Measurements from ENCODE around the gene PLPPR2. TPM values are rescaled to one million over a fixed set of nuclear protein-coding genes. Genes with fewer than 3 reads are reported as not detected.

Gene PLPPR2
- total RNA-seq, 1 experiment from 2014 or later: 7.5 TPM

DNA sequence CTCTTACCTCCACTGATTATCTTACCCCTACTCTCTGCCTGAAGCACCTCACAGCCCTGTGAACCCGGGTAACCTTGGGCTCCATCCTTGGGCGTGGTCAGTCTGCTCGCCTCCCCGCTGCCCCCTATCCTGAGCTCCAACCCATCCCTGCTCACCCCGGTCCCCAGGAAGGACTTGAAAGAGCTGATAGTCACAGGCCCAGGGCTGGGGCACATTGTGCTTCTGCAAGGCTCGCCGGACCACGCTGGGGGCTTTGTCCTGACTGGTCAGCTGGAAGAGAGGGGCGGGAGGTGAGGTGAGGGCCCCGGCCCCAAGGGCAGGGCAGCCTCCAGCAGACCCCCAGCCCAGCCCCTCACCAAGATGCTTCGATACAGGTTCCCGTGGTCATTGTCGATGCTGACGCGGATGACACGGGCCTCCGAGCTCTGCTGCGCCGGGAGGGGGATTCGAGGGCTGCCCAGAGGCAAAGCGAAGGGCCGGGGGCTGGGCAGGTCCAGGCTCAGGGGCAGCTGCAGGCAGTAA lies 41.9 kb downstream of the PLPPR2 start (continued):
- TF ChIP-seq ZNF532 (CRISPR knock-in tag; IDR thresholded peaks at IDR 0.05; ENCODE audit: borderline replicate concordance) (no peak), ZNF317 (CRISPR knock-in tag; IDR thresholded peaks at IDR 0.05; ENCODE audit: borderline replicate concordance, low read depth) (no peak), ETV6 (CRISPR knock-in tag; IDR thresholded peaks at IDR 0.05) (no peak)
- TF ChIP-seq, protein P1, sequence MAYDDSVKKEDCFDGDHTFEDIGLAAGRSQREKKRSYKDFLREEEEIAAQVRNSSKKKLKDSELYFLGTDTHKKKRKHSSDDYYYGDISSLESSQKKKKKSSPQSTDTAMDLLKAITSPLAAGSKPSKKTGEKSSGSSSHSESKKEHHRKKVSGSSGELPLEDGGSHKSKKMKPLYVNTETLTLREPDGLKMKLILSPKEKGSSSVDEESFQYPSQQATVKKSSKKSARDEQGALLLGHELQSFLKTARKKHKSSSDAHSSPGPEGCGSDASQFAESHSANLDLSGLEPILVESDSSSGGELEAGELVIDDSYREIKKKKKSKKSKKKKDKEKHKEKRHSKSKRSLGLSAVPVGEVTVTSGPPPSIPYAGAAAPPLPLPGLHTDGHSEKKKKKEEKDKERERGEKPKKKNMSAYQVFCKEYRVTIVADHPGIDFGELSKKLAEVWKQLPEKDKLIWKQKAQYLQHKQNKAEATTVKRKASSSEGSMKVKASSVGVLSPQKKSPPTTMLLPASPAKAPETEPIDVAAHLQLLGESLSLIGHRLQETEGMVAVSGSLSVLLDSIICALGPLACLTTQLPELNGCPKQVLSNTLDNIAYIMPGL (CRISPR knock-in tag; IDR thresholded peaks at IDR 0.05): no peak

DNA sequence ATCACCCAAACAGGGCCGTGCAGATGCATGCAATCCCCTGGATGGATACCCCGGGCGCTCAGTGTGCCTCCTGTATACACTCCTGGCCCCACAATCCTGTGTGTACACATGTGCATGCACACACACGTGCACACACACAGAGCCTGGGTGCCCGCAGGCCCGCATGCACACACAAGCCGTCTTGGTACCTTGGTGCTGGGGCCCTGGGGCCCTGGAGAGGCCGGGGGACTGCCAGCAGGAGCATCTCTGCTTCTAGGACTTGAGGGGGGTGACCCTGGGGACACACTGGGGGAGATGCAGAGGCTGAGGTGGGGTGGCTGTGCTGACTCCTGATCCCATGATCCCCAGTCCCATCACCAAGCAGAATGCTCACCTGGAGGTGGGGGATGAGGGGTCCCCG lies 44.4 kb downstream of the PLPPR2 start:
- ChIA-PET CTCF (interaction anchor here (2.3 to 2.4 kb wide), 2 partner anchors 17 to 19 kb away, joined by 8 to 10 read pairs; no protein-coding TSS in a partner anchor), POLR2A (no interaction called here)
- TF ChIP-seq, protein P2, sequence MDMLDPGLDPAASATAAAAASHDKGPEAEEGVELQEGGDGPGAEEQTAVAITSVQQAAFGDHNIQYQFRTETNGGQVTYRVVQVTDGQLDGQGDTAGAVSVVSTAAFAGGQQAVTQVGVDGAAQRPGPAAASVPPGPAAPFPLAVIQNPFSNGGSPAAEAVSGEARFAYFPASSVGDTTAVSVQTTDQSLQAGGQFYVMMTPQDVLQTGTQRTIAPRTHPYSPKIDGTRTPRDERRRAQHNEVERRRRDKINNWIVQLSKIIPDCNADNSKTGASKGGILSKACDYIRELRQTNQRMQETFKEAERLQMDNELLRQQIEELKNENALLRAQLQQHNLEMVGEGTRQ (CRISPR knock-in tag; IDR thresholded peaks at IDR 0.05): no peak
- TF ChIP-seq CREB1 (CRISPR knock-in tag; IDR thresholded peaks at IDR 0.05) (no peak), ZNF416 (CRISPR knock-in tag; IDR thresholded peaks at IDR 0.05) (no peak), ETV6 (CRISPR knock-in tag; IDR thresholded peaks at IDR 0.05) (no peak), SMAD4 (CRISPR knock-in tag; IDR thresholded peaks at IDR 0.05) (no peak), ELF4 (CRISPR knock-in tag; IDR thresholded peaks at IDR 0.05; ENCODE audit: low read depth) (no peak), GTF2I (CRISPR knock-in tag; conservative IDR thresholded peaks at IDR 0.05) (no peak), CBFB (CRISPR knock-in tag; IDR thresholded peaks at IDR 0.05; ENCODE audit: low read depth) (no peak), JAZF1 (CRISPR knock-in tag; IDR thresholded peaks at IDR 0.05) (no peak), SP1 (CRISPR knock-in tag; conservative IDR thresholded peaks at IDR 0.05) (no peak)
- TF ChIP-seq, protein P3, sequence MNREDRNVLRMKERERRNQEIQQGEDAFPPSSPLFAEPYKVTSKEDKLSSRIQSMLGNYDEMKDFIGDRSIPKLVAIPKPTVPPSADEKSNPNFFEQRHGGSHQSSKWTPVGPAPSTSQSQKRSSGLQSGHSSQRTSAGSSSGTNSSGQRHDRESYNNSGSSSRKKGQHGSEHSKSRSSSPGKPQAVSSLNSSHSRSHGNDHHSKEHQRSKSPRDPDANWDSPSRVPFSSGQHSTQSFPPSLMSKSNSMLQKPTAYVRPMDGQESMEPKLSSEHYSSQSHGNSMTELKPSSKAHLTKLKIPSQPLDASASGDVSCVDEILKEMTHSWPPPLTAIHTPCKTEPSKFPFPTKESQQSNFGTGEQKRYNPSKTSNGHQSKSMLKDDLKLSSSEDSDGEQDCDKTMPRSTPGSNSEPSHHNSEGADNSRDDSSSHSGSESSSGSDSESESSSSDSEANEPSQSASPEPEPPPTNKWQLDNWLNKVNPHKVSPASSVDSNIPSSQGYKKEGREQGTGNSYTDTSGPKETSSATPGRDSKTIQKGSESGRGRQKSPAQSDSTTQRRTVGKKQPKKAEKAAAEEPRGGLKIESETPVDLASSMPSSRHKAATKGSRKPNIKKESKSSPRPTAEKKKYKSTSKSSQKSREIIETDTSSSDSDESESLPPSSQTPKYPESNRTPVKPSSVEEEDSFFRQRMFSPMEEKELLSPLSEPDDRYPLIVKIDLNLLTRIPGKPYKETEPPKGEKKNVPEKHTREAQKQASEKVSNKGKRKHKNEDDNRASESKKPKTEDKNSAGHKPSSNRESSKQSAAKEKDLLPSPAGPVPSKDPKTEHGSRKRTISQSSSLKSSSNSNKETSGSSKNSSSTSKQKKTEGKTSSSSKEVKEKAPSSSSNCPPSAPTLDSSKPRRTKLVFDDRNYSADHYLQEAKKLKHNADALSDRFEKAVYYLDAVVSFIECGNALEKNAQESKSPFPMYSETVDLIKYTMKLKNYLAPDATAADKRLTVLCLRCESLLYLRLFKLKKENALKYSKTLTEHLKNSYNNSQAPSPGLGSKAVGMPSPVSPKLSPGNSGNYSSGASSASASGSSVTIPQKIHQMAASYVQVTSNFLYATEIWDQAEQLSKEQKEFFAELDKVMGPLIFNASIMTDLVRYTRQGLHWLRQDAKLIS (CRISPR knock-in tag; IDR thresholded peaks at IDR 0.05; ENCODE audit: borderline replicate concordance): no peak
- TF ChIP-seq, protein P1 (CRISPR knock-in tag; IDR thresholded peaks at IDR 0.05): no peak
- TF ChIP-seq, protein P4, sequence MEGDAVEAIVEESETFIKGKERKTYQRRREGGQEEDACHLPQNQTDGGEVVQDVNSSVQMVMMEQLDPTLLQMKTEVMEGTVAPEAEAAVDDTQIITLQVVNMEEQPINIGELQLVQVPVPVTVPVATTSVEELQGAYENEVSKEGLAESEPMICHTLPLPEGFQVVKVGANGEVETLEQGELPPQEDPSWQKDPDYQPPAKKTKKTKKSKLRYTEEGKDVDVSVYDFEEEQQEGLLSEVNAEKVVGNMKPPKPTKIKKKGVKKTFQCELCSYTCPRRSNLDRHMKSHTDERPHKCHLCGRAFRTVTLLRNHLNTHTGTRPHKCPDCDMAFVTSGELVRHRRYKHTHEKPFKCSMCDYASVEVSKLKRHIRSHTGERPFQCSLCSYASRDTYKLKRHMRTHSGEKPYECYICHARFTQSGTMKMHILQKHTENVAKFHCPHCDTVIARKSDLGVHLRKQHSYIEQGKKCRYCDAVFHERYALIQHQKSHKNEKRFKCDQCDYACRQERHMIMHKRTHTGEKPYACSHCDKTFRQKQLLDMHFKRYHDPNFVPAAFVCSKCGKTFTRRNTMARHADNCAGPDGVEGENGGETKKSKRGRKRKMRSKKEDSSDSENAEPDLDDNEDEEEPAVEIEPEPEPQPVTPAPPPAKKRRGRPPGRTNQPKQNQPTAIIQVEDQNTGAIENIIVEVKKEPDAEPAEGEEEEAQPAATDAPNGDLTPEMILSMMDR (IDR thresholded peaks at IDR 0.05): no peak
- DNase-seq (ENCODE audit: low spot score): no peak
- H3K27me3 Mint-ChIP-seq (ENCODE audit: low read depth): no peaks in the 10 kb centered on the region; the same call in 1 of the 2 replicates
- no peaks in the 10 kb centered on the region for H3K9me3 Mint-ChIP-seq
- H3K4me1 Mint-ChIP-seq: peaks cover 6% of the 10 kb centered on the region
- peaks cover 41% of the 10 kb centered on the region for H3K36me3 Mint-ChIP-seq
- H3K4me3 Mint-ChIP-seq: no peak overlapping the region
- H3K27ac Mint-ChIP-seq: no peak overlapping the region
- ATAC-seq: no peak

All from WTC11 (cell line).